A549 treated with RU486 at 1 μM for 4 hours (cell line): ENCODE results near the gene LMLN. TPM values are rescaled to one million over a fixed set of nuclear protein-coding genes. Genes with fewer than 3 reads are reported as not detected.

Experiments used
- total RNA-seq: library from RNA; stranded (reverse); fragments of 200-300 nt; extraction: Qiagen RNA extraction; gene quantifications from 5 replicates; pipeline ENCODE4 v1.2.3, GENCODE V29; 2022; ENCODE audit warnings: low read depth

The LMLN gene, protein sequence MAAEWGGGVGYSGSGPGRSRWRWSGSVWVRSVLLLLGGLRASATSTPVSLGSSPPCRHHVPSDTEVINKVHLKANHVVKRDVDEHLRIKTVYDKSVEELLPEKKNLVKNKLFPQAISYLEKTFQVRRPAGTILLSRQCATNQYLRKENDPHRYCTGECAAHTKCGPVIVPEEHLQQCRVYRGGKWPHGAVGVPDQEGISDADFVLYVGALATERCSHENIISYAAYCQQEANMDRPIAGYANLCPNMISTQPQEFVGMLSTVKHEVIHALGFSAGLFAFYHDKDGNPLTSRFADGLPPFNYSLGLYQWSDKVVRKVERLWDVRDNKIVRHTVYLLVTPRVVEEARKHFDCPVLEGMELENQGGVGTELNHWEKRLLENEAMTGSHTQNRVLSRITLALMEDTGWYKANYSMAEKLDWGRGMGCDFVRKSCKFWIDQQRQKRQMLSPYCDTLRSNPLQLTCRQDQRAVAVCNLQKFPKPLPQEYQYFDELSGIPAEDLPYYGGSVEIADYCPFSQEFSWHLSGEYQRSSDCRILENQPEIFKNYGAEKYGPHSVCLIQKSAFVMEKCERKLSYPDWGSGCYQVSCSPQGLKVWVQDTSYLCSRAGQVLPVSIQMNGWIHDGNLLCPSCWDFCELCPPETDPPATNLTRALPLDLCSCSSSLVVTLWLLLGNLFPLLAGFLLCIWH
- 1.8 to 2.7 TPM (median 2.2 TPM) in 5 replicates for total RNA-seq

DNA sequence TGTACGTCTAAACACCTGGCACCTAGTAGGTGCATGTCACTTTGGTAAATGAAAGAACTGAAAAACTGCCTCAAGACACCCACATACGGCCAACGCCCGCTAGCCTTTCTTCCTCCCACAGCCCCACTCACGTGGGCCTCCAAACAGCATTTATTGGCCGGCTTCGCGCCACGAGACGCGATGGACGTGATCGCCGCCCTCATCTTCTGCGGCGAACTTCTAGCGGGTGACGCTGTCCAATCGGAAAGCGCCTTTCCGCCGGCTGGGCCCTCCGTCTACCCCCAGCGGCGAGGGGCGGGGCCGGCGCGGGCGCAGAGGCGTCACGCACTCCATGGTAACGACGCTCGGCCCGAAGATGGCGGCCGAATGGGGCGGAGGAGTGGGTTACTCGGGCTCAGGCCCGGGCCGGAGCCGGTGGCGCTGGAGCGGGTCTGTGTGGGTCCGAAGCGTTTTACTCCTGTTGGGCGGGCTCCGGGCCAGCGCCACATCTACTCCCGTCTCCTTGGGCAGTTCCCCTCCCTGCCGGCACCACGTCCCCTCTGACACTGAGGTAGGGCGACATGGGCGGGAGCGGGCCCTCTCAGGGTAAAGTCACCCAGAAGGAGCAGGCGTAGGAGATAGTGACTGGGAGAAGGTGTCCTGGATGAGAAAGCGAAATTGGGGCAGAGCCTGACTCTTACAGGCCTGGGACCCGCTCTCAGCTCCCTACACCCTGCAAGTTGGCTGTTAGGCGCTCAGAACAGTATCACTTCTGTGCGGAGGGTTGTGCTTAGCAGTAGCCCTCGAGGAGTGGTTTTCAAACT lies at the start of gene LMLN:
TSS of gene LMLN (plus strand) at position 327 of the 803 bp plus-strand sequence. CDS start at position 356, 29 bp downstream.

DNA sequence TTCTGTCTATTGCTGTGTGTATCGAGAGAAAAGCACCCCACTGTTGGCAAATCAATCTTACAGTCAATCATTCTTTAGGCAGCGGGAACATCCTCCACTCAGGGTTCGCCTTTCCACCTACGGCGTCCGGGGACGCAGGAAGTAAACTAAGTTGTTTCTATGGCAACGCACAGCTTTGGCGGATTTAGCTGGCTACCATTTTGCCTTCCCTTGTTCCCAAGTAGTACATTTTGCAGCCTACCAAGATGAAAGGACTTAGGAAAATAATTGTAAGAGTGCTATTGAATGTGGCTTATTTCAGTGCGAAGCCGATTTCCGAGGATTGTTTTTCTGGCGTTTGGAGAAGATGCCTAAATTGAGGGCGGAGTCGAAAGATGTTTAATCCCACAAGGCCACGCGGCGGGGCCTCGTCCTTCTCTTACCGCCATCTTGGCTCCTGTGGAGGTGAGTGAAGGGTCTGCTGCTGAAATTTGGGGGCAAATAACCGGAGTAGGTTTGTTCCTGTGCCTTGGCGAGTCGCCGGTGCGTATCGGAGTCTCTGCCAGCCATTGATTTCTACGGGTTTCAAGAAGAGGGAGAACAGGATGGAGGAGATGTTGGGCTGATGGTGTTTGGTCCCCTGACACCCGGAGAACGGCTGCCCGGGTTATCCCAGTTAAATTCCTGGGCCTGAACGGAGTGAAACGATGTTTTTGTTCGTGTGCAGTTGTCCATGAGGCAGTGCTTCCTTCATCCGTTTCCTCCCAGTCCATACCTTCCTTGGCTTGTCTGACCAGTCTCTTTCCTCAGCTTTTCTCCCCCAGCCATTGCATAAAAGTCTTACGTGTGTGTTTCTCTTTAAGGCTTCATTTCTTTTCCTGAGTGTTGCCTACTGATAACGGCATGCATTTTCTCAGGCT lies 10.0 kb upstream of the LMLN start, which contains the start of gene RPL35A:
TSS of gene RPL35A (plus strand) at position 413 of the 899 bp plus-strand sequence. CDS start 778 bp downstream, outside the sequence.

Other genes with a start within 250 kb of the LMLN start
- 6.2 to 9.0 TPM (median 8.1 TPM) in 5 replicates for gene RUBCN, start 223.3 kb upstream of the LMLN start, total RNA-seq
- 25.6 to 30.6 TPM (median 28.7 TPM) in 5 replicates for gene FYTTD1, start 210.3 kb upstream of the LMLN start, total RNA-seq
- gene LRCH3, start 169.0 kb upstream of the LMLN start, total RNA-seq, result 11.9 to 15.6 TPM (median 14.7 TPM) in 5 replicates
- gene RPL35A, start 10.0 kb upstream of the LMLN start, total RNA-seq, result 1,047 to 1,339 TPM (median 1,051 TPM) in 5 replicates